Measurements from ENCODE around the gene TMUB1.

DNA sequence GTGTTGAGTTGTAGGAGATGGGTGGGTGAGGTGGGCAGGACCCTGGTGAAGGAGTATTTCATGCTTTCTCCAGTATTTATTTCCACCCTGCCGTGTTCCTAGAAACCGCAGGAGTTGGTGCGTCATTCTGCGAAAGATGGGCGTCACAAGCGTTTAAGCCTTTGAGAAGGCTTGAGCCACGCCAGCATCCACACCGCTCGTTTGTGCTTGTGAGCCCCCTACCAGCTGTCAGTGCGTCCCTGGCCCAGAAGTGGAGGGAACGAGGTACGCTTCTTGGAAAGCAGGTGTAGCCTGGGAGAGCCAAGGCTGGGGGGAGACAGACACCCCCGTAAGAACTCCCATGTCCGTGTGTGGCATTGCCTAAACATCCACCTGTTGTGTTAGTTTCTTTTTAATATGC, 8.7 kb upstream of the TMUB1 start:
- TF ChIP-seq, protein P1, sequence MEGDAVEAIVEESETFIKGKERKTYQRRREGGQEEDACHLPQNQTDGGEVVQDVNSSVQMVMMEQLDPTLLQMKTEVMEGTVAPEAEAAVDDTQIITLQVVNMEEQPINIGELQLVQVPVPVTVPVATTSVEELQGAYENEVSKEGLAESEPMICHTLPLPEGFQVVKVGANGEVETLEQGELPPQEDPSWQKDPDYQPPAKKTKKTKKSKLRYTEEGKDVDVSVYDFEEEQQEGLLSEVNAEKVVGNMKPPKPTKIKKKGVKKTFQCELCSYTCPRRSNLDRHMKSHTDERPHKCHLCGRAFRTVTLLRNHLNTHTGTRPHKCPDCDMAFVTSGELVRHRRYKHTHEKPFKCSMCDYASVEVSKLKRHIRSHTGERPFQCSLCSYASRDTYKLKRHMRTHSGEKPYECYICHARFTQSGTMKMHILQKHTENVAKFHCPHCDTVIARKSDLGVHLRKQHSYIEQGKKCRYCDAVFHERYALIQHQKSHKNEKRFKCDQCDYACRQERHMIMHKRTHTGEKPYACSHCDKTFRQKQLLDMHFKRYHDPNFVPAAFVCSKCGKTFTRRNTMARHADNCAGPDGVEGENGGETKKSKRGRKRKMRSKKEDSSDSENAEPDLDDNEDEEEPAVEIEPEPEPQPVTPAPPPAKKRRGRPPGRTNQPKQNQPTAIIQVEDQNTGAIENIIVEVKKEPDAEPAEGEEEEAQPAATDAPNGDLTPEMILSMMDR (IDR thresholded peaks at IDR 0.05; ENCODE audit: low read length) = no peak
- no peak for TF ChIP-seq EZH2 (optimal IDR thresholded peaks at IDR 0.05; ENCODE audit: low read depth, low read length)

All from MM.1S (cell line).